Natural killer cell (primary cell): ENCODE data around the gene LRRC4B. TPM values are rescaled to one million over a fixed set of nuclear protein-coding genes. Genes with fewer than 3 reads are reported as not detected.

Experiments
- ATAC-seq, 3 donors: fragments of 150-1000 bp in 2 of 3; fragments of 200-7000 bp in 1 of 3; cut with Tn5 transposase; 1 replicate in 1 of 3; 2 replicates in 2 of 3; pipeline ENCODE4 v1.10.0; 2021; ENCODE audit warnings: mild to moderate bottlenecking in 2 of 3, moderate library complexity in 2 of 3
- DNase-seq, 2 donors: peaks; one replicate each; pipeline versions ENCODE4 v3.0.0 to v3.0.0-alpha.2; 2013 to 2021; ENCODE audit warnings: mixed read lengths in 1 of 2
- H3K27ac ChIP-seq: one replicate; pipeline ENCODE4 v1.5.1; 2013; ENCODE audit warnings: mild to moderate bottlenecking, low read length
- H3K27me3 ChIP-seq: one replicate; pipeline ENCODE4 v1.6.1; 2013; ENCODE audit warnings: low read length; ENCODE audit not compliant: control insufficient read depth, insufficient read depth
- H3K36me3 ChIP-seq: one replicate; pipeline ENCODE4 v1.6.1; 2013; ENCODE audit warnings: low read length; ENCODE audit not compliant: control insufficient read depth, insufficient read depth
- H3K4me1 ChIP-seq: one replicate; pipeline ENCODE4 v1.6.1; 2013; ENCODE audit warnings: low read length; ENCODE audit not compliant: control insufficient read depth, insufficient read depth
- H3K4me3 ChIP-seq: one replicate; pipeline ENCODE4 v1.5.1; 2013; ENCODE audit warnings: low read length
- H3K9me3 ChIP-seq: one replicate; pipeline ENCODE4 v1.6.1; 2013; ENCODE audit warnings: low read length; ENCODE audit not compliant: control insufficient read depth, insufficient read depth
- H3K27ac Mint-ChIP-seq, 2 donors: one replicate each; pipeline ENCODE4 v1.8.0; 2022; ENCODE audit warnings: mild to moderate bottlenecking in 2 of 2, mixed read lengths in 2 of 2, moderate library complexity in 1 of 2
- H3K27me3 Mint-ChIP-seq, 2 donors: one replicate each; pipeline ENCODE4 v1.8.0; 2022; ENCODE audit warnings: low read depth in 2 of 2, mixed read lengths in 2 of 2
- H3K36me3 Mint-ChIP-seq: one replicate; pipeline ENCODE4 v1.8.0; 2022; ENCODE audit warnings: mixed read lengths
- H3K4me1 Mint-ChIP-seq, 2 donors: one replicate each; pipeline ENCODE4 v1.8.0; 2022; ENCODE audit warnings: mixed read lengths in 2 of 2
- H3K4me3 Mint-ChIP-seq: one replicate; pipeline ENCODE4 v1.8.0; 2022; ENCODE audit warnings: mild to moderate bottlenecking, moderate library complexity, mixed read lengths
- H3K9me3 Mint-ChIP-seq, 2 donors: one replicate each; pipeline ENCODE4 v1.8.0; 2022; ENCODE audit warnings: mixed read lengths in 2 of 2
- CTCF ChIP-seq: fragments of 200-600 bp; IDR thresholded peaks from one replicate; pipeline ENCODE4 v1.8.0; 2022; ENCODE audit warnings: antibody characterized with exemption
- WGBS: methylation state at CpG from one replicate; pipeline ENCODE4 v1.1.7; 2013; ENCODE audit warnings: missing lambda C conversion rate; ENCODE audit not compliant: insufficient coverage; 5-methylcytosine and 5-hydroxymethylcytosine counted together
- intact Hi-C: fragments of 100-400 bp; cut with micrococcal nuclease; formaldehyde crosslinking; loops from one replicate; pipeline ENCODE4 v1.14.2; 2022
- total RNA-seq, 4 donors: library from RNA; stranded (reverse); fragments of 120-200 nt in 1 of 4; gene quantifications; one replicate each; pipeline versions ENCODE4 v1.2.3 to v1.2.4, GENCODE V29; 2013 to 2022

LRRC4B gene
- total RNA-seq, 3 donors from 2014 or later (not counting 1 experiment from before 2014, with no cell fraction given): not detected

- no peak overlapping the region for H3K4me3 ChIP-seq
- no peak overlapping the region for H3K27ac ChIP-seq
- DNase-seq (no peak), ATAC-seq (no peak)
- Mint-ChIP-seq H3K36me3 (no peaks in the 10 kb centered on the region), H3K27ac (no peak overlapping the region), H3K27me3 (peaks cover 0 to 8% of the 10 kb centered on the region in 2 donors), H3K9me3 (no peaks in the 10 kb centered on the region), H3K4me1 (no peaks in the 10 kb centered on the region), H3K4me3 (no peak overlapping the region)
- no peaks in the 10 kb centered on the region for H3K36me3 ChIP-seq
- 85% methylated on average over 10 of the region's 10 CpGs for WGBS
- intact Hi-C loops: no loop called here
- H3K9me3 ChIP-seq: no peaks in the 10 kb centered on the region
- no peak for TF ChIP-seq CTCF
- no peaks in the 10 kb centered on the region for H3K4me1 ChIP-seq
- no peaks in the 10 kb centered on the region for H3K27me3 ChIP-seq
These were observed 45.4 kb downstream of the LRRC4B start for GRCh38 chr19:50522881-50523280.

- H3K4me1 ChIP-seq: no peaks in the 10 kb centered on the region
- ATAC-seq: no peak
- Mint-ChIP-seq H3K27ac (no peak overlapping the region), H3K4me1 (no peaks in the 10 kb centered on the region), H3K9me3 (no peaks in the 10 kb centered on the region), H3K27me3 (peaks cover 0 to under 1% of the 10 kb centered on the region in 2 donors), H3K4me3 (no peak overlapping the region), H3K36me3 (no peaks in the 10 kb centered on the region)
- WGBS: 92% methylated on average over 14 of the region's 17 CpGs
- H3K4me3 ChIP-seq: no peak overlapping the region
- intact Hi-C loops: no loop called here
- no peak for DNase-seq
- no peaks in the 10 kb centered on the region for H3K27me3 ChIP-seq
- no peaks in the 10 kb centered on the region for H3K9me3 ChIP-seq
- no peak overlapping the region for H3K27ac ChIP-seq
- TF ChIP-seq CTCF: no peak
- no peaks in the 10 kb centered on the region for H3K36me3 ChIP-seq
These were observed 47.3 kb downstream of the LRRC4B start for GRCh38 chr19:50520822-50521465.

- H3K9me3 Mint-ChIP-seq: no peaks in the 10 kb centered on the region
- H3K4me3 Mint-ChIP-seq: no peak overlapping the region
- no peaks in the 10 kb centered on the region for H3K27me3 ChIP-seq
- no peaks in the 10 kb centered on the region for H3K4me1 Mint-ChIP-seq
- H3K27ac ChIP-seq: no peak overlapping the region
- H3K36me3 Mint-ChIP-seq: no peaks in the 10 kb centered on the region
- 96% methylated on average over 40 of the region's 40 CpGs for WGBS
- no peaks in the 10 kb centered on the region for H3K4me1 ChIP-seq
- no peaks in the 10 kb centered on the region for H3K9me3 ChIP-seq
- peaks cover 0 to 3% of the 10 kb centered on the region in 2 donors for H3K27me3 Mint-ChIP-seq
- DNase-seq (no peak), ATAC-seq (no peak)
- H3K4me3 ChIP-seq: no peak overlapping the region
- no peak for TF ChIP-seq CTCF
- no peaks in the 10 kb centered on the region for H3K36me3 ChIP-seq
- no peak overlapping the region for H3K27ac Mint-ChIP-seq
- intact Hi-C loops: no loop called here
These were observed 49.1 kb downstream of the LRRC4B start for GRCh38 chr19:50519006-50519575.
